HG02840 (cell line): ENCODE results near the gene RUNX3.
"Not testable (repeated sequence)": the region's sequence is repeated elsewhere in the genome, so short reads cannot be mapped to it uniquely, and the experiment has no call there.

Experiments used
- ATAC-seq: cut with Tn5 transposase; IDR thresholded peaks from one replicate; pipeline ENCODE4 v1.9.1; 2021; ENCODE audit warnings: mild to moderate bottlenecking, moderate library complexity, moderate number of reproducible peaks; ENCODE audit not compliant: unreplicated experiment, low FRiP score

RUNX3 gene

DNA sequence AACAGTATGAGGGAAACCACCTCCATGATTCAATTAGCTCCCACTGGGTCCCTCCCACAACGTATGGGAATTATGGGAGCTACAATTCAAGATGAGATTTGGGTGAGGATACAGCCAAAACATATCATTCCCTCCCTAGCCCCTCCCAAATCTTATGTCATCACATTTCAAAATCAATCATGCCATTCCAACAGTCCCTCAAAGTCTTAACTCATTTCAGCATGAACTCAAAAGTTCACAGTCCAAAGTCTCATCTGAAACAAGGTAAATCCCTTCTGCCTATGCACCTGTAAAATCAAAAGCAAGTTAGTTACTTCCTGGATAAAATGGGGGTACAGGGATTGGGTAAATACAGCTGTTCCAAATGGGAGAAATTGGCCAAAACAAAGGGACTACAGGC lies 38.7 kb downstream of the RUNX3 start:
- not testable (repeated sequence) for ATAC-seq

DNA sequence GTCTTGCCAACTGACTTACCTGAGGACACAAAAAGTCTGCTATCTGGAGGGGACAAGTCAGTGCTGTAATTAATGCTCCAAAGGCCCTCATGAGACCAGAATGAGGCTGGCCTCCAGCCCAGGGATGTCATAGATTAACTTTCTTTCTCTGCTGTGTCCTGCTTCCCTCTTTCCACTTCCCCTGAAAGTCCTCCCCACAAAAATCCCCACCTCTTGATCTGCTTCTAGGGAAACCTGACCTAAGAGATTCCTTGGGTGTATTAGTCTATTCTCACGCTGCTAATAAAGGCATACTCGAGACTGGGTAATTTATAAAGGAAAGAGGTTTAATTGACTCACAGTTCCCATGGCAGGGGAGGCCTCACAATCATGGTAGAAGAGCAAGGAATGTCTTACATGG lies 39.2 kb downstream of the RUNX3 start:
- no peak for ATAC-seq

DNA sequence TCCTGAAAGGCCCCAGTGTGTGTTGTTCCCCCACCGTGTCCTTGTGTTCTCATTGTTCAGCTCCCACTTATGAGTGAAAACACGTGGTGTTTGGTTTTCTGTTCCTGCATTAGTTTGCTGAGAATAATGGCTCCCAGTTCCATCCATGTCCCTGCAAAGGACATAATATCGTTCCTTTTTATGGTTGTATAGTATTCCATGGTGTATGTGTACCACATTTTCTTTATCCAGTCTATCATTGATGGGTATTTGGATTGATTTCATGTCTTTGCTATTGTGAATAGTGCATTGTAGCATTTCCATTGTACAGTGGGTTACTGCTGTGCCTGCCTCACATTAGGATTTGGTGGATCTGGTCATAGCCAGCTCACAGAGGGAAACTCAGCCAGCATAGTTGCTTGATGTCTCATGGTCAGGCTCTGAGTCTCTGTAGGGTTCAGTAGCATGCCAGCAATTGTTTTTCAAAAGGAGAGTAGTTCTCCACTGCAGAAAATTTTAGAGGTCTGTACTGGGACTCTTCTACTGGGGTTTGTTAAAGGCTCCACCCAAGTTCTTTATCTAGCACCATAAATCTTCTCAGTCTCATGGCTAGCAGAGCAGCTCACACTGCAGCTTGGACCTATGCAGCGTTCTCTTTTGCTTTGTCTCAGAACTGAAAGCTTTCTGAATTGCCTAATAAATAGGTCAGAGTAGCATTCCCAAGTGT lies 41.0 kb downstream of the RUNX3 start:
- ATAC-seq: no peak

- ATAC-seq: no peak
Observed at GRCh38 chr1:24888061-24888970, 41.8 kb downstream of the RUNX3 start.

- no peak for ATAC-seq
Observed at GRCh38 chr1:24886241-24886640, 43.8 kb downstream of the RUNX3 start.

DNA sequence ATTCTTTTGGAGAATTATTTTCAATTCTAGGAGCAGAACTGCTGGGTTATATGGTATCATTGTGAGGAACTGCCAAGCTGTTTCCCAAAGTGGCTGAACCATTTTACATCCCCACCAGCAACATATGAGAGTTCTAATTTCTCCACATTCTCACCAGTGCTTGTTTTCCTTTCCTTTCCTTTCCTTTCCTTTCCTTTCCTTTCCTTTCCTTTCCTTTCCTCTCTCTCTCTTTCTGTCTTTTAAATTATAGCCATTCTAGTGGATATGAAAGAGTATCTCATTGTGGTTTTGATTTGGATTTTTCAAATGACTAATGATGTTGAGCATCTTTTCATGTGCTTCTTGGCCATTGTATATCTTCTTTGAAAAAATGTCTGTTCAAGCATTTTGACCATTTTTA lies 45.3 kb downstream of the RUNX3 start:
- no peak for ATAC-seq

DNA sequence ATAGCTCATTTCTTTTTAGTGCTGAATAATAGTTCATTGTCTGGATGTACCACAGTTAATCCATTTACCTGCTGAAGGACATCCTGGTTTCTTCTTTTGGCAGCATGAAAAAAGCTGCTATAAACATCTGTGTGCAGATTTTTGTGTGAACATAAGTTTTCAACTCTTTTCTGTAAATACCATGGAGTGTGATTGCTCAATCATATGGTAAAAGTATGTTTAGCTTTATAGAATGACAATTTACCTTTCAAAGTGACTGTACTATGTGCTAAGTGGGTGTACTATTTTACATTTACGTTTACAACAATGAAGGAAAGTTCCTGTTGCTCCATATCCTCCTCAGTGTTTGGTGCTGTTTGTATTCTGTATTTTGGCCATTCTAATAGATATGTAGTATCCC lies 49.0 kb downstream of the RUNX3 start:
- no peak for ATAC-seq

DNA sequence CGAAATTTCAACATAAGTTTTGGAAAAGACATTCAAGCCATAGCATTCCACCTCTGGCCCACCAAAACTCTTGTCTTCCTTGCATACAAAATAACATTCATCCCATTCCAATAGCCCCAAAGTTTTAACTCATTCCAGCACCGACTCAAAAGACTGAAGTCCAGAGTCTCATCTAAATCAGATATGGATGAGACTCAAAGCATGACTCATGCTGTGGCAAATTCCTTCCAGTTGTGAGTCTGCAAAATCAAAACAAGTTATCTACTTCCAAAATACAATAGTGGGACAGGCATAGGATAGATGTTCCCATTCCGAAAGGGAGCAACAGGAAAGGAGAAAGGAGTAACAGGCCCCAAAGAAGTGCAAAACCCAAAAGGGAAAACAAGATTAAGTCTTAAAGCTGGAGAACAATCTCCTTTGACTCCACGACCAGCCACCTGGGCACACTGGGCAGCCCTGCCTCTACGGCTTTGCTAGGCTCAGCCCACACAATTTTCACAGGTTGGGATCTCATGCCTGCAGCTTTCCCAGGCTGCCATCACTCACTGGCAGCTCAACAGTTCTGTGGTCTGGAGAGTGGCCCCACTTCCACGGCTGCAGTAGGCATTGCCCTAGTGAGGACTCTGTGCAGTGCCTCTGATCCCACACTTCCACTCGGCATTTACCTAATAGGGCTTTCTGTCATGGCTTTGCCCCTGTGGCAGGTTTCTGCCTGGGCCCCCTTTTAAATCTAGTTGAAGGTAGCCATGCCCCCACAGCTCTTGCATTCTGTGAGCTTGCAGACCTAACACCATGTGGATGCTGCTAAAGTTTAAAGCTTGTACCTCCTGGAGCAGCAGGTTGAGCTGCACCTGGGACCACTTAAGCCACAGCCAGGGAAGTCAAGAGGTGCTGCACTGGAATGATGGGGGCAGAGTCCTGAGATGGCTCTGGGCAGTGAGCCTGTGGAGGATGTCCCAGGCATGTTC lies 51.0 kb downstream of the RUNX3 start:
- ATAC-seq: no peak

- ATAC-seq: no peak
Observed at GRCh38 chr1:24878045-24878444, 52.0 kb downstream of the RUNX3 start.

DNA sequence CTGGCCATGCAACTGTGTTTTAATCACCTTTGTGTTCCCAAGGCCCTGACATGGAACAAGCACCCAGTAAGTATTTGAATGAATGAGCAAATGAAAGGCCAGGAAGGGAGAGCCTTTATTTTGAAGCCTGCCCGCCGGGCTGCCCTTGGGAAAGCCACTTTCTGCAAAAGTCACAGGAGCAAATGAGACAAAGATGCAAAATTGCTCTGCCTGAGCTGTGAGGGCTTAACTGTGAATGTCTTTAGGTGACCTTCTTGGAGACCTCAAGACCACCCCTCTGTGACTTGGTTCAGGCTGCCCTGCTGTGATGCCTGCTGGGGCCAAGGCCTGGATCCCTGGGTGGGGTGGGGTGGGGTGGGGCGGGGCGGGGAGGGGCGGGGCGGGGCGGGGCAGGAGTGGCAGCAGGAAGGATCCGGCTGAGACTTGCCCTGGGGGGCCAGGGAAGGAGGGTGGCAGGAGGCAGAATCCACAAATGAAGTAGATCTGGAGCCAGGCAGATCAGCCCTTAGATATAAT lies 54.0 kb downstream of the RUNX3 start:
- ATAC-seq: no peak

DNA sequence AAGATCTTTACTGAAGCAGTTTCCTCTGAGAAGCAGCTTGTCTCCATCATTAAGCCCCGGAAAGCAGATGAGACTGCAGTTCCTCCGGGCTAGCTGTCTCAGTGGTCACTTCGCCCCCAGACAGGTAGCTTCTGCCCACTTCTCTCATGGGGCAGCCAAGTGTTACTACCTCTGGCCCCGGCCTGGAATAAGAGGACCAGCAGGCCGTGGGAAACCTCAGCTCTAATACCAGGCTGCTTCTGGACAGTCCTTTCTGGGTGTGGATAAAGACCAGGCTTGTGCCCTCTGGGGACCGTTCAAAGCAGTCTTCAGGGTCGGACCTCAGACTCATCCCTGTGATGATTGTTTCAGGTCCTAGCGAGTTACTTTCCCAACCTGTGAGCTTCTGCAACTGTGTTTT lies 54.8 kb downstream of the RUNX3 start:
- ATAC-seq: no peak

GRCh38 chr1:24874611-24875234 lies 55.4 kb downstream of the RUNX3 start:
- no peak for ATAC-seq

- ATAC-seq: no peak
Observed at GRCh38 chr1:24874056-24874455, 56.0 kb downstream of the RUNX3 start.

GRCh38 chr1:24873148-24873547 lies 56.9 kb downstream of the RUNX3 start:
- ATAC-seq: no peak

DNA sequence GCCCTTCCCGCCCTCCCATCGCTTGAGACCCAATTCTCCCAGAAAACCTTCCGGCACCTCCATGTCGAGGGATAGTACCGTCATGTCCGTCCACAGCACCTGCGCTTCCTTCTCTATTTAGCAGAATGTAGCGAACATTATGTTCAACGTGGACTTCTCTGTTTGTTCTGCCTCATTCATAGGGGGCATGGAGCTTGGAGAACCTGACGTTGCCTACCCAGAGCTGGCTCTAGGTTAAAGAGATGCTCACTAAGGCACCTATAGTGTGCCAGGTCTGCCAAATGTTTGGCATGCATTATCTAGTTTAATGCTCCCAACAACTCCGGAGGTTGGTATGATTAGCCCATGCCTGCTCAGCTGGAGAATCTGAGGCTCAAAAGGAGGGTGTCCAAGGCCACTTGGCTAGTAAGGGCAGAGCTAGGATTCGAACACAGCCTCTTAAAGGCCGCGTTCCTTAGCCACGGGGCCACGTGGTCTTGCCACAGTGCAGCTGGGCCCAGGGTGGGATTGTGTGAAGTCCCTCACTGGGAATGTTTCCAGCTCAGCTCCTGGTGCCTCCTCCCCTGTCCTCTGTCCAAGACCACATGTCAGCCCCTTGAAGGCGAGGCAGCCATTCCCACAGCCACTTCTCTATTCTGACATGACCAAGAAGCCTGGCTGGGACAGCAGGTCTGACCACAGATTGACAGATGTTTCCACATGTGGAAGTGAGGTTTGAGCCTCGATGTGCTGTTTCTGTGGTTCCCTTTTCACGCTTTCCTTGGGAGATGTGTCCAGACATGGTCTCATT lies 57.8 kb downstream of the RUNX3 start:
- no peak for ATAC-seq

GRCh38 chr1:24871306-24871901 lies 58.7 kb downstream of the RUNX3 start:
- no peak for ATAC-seq

DNA sequence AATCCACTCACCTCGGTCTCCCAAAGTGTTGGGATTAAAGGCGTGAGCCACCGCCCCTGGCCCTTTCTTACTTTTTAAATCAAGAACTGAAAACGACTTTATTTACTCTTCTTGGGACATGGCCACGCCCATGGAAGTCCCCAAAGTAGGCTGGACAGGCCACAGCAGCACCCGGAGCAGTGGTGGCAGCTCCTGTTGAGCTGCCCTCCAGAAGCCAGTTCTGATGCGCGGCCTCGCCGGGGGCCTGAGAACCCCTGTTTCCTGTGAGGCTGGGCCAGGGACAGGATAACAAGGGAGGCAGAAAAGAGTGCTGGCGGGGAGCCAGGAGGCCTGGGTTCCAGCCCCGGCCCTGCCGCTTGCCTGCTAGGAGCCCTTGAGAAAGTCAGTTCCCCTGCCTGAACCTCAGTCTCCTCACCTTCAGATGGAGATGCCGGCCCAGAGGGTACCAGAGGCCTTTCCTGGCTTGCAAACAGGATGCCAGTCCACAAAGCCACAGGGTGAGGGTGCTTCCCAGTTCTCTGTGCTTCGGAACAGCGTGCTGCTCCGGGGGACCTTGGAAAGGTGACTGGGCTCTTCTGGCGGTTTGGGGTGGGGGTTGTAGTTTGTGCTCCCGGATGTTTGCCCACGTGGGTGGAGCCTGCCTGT lies 59.4 kb downstream of the RUNX3 start:
- ATAC-seq: no peak
